HG02840 (cell line): ENCODE data around the gene DENR.
"Not testable (repeated sequence)": the region's sequence is repeated elsewhere in the genome, so short reads cannot be mapped to it uniquely, and the experiment has no call there.

Experiments
- ATAC-seq: cut with Tn5 transposase; IDR thresholded peaks from one replicate; pipeline ENCODE4 v1.9.1; 2021; ENCODE audit warnings: mild to moderate bottlenecking, moderate library complexity, moderate number of reproducible peaks; ENCODE audit not compliant: unreplicated experiment, low FRiP score

The DENR gene

DNA sequence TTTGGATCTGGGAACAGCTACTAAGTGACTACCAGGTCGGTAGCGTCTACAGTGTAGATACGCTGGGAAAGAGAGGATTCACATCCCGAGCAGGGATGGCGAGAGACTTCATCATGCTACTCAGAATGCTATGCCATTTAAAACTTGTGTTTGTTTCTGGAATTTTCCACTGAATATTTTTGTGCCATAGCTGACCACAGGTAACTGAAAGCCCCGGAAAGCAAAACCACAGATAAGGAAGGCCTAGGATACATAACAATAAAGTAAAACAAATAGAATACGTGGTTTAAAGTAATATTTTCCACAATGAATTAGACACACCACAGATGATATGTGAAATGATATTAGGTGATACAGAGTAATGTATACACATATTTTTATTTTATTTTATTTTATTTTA is 14.1 kb upstream of the DENR start:
- no peak for ATAC-seq

DNA sequence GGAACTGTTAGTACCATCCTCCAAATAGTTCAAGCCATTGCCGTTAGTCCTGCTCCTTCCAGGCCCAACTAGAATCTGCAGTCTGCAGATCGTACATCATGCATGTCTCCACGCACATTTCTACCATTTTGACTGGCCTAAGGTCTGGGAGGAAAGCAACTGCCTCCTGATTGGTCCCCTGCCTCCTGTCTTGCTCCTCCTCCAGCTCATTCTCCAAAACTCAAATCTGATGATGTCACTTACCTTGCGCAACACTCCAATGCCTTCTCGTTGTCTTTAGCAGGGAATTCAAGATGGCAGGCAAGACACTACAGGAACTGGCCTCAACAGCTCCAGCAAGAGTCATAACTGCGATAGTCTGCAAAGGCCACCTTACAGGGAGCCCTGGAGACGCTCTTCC is 12.3 kb upstream of the DENR start:
- ATAC-seq = no peak

DNA sequence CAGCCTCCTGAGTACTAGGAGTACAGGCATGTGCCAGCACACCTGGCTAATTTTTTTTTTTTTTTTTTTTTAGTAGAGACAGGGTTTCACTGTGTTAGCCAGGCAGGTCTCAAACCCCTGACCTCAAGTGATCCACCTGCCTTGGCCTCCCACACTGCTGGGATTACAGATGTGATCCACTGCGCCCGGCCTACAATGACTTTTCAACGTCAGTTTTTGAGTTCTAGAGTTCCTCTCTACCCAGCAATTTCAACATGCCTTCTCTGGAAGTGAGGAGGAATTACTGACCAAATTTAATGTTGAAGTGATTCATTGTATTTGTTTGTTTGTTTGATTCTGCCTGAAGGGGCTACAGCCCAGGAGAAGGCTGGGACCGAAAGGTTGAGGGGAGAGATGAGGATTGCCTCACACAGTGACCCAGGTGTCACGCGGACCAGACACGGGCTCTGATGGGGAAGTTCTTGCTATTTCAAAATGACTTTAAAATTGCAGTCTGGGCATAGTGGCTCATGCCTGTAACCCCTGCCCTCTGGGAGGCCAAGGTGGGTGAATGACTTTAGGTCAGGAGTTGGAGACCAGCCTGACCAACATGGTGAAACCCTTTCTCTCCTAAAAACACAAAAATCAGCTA is 8.6 kb upstream of the DENR start:
- ATAC-seq = no peak

DNA sequence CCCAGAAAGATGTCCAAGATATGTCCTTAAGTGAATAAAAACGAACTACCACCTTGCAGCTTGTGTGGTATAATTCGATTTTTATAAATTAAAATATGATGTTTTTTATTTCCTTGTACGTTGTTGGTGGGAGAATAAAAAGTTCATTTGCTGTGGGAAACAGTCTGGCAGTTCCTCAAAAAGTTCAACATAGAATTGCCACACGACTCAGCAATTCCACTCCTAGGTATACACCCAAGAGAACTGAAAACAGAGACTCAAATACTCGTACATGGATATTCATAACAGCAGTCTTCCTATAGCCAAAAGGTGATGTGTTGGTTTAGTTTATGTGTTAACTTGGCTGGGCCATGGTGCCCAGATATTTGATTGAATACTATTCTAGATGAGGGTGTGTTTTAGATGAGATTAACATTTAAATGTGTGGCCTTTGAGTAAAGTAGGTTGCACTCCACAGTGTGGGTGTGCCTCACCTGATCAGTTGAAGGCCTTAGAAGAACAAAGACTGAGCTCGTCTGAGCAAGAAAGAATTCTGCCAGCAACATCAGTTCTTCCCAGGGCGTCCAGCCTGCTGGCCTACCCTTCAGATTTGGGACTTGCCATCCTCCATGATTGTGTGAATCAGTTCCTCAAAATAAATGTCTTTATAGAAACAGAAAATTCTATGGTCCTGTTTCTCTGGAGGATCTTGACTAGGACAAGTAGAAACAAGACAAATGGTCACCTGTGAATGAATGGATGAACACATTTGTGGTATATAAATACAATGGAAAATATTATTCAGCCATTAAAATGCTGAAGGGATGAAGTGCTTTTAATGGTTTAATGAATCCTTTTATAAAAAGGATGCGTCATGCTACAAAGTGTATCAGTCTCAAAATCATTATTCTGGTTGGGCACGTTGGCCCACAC is 5.1 kb upstream of the DENR start:
- no peak for ATAC-seq

DNA sequence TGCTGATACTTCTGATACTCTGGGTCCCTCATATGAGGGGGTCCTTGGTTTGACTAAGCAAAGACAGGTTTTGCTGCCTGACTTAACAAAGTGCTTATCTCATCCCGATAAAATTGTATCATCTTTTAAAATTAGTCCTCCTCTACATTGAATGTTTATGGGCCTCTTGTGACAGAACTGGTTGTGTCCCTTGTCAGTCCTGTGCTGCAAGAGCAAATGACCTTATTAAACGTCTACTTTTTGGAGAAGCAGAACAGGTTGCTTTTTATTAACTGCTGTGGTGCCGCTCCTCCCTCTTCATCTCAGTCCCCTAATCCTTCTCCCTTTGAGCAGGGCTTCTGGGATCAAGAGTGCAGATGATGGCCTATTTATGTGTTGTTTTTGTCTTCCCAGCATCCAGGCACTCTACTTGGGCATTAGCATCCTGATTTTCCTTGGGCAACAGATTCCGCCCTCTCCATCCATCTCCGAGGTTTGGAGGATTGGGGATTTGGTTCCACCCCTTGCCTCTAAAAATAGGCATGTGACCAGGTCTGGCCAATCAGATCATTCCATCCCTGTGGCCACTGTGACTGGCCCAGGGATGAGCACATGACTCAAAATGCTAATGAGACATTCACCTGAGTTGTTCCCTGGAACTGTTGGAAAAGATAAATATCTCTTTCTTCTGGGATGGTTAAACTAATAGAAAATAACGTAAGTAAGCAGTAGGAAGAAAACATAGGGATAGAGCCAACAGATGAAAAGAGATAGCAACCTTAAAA is 2.9 kb upstream of the DENR start:
- no peak for ATAC-seq

DNA sequence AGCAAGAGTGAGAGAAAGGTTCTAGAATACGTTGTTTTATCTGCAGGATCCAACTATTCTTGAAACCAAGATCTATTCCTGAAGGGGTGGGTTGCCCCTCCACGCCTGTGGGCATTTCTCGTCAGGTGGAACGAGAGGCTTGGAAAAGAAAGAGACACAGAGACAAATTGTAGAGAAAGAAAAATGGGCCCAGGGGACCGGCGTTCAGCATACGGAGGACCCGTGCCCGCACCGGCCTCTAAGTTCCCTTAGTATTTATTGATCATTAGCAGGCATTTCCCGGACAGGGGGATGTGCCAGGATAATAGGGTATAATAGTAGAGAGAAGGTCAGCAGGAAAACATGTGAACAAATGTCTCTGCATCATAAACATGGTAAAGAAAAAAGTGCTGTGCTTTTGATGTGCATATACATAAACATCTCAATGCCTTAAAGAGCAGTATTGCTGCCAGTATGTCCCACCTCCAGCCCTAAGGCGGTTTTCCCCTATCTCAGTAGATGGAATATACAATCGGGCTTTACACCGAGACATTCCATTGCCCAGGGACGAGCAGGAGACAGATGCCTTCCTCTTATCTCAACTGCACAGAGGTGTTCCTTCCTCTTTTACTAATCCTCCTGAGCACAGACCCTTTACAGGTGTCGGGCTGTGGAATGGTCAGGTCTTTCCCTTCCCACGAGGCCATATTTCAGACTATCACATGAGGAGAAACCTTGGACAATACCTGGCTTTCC is 1.7 kb upstream of the DENR start:
- not testable (repeated sequence) for ATAC-seq

DNA sequence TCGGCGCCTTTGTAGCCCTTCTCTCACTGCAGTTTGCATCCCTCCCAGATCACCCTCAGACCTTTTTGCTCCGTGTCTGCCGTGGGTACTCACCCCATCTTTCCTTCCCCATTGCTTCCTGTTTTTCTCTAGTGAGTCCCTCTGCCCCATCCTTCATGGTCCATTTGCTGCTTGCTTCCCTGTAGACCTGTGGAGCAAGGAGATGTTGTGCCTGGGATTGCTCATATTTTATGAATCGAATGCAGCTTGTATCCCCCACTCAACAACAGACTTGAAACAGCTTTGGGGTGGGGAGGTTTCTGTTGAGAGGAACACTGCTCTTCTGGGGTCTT is 661 bp downstream of the DENR start:
- no peak for ATAC-seq

DNA sequence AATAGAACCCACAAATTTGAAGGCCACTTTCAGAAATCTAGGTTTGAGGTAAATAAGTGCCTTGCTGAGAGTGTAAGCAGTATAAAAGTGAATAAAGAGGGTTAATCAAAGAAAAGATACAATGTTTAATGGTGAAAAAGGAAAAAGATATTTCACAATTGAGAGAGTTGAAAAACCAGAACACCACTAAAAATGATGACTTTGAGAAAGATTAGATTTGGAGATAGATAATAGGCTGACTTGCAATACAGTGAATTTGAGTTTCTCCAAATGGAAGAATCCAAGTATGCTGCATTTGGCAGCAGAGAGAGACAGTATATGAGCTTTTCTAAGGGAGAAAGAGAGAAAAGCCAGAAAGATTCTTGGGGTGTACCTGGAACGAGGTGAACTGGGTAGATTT is 2.2 kb downstream of the DENR start:
- no peak for ATAC-seq

DNA sequence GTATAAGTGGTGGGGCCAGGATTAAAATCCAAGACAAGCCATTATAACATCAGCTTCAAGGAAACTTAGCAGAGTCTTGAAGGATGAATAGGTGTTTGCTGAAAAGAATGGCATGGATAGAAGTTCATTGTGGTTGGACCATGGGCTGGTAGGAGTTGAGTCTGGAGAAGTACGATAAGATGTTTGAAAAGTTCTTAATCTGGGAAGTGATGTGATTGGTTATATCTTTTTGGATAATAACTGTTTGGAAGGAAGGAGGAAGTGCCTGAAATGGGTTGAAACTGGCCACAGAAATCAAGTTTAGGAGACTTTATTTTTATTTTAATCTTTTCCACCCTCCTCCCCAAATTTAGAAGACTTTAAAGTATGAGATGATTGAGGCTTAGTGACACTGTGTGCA is 4.9 kb downstream of the DENR start:
- no peak for ATAC-seq

DNA sequence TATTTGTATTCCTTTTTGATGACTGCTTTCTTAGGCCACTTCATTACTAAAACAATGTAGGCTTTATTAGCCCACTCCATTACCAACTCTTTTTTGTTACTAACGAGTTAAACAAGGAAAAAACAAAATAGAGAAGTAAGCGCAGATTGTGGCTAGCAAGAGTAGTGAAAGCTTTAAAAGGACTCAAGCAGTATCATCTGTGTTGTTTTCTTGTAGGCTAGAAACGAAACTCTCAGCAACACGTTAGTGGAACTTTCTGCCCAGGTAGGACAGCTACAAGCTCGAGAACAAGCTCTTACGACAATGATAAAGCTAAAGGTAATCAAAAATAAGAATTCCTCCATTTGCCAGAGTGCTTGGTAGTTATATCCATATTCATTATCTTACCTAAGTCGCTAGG is 32.9 kb downstream of the DENR start:
- ATAC-seq = no peak

DNA sequence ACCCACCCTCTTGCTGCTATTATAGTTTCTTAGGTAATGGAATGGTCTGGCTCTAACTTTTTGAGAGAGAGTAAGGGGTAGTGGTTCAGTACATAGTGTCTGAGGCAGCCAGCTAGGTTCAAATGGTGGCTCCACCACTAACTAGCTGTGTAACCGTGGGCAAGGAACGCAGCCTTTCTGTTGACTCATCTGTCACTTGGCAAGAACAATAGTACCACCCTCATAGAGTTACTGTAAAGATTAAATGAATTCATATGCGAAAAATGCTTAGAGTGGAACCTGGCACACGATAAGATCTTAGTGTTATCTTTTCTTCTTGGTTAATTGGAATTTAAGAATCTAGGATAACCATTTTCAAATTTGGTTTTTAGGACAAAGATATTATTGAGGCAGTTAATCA is 35.8 kb downstream of the DENR start:
- no peak for ATAC-seq

DNA sequence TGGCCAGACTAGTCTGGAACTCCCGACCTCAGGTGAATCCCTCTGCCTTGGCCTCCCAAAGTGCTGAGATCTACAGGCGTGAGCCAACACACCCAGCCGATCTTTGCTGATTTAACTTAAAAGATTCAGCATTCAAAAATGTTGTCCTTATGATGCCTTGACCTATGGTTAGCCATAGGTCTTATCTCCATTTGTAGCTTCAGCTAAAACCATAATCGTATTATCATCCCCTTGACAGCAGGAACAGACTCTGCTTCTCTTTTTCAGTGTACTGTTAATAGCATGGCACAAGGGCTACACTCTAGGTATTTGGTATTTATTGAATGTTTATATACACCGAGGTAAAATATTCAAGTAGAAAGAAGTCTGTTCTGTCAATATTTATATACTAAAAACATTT is 37.0 kb downstream of the DENR start:
- ATAC-seq = no peak

DNA sequence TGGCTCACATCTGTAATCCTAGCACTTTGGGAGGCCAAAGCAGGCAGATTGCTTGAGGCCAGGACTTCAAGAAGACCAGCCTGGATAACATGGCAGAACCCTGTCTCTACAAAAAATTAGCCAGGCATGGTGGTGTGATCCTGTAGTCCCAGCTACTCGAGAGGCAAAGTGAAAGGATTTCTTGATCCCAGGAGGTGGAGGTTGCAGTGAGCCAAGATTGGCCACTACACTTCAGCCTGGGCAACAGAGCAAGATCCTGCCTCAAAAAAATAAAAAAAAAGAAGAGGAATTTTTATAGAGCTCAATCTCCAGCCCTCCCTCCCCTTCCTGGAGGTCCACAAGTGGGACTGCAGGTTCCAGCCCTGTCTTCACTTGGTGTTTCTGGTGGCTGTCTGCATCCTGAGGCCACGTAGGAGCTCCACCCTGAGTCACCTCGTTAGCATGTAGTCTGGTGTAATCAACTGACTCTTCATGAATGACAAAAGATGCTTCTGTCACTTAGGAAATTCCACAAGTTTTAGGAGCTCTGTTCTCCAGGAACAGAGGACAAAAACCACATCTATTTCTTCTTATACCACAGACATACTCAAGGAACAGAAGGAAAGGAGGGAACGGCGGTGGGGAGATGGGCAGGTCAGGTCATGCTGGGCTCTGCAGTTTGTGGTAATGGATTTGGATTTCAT is 37.9 kb downstream of the DENR start:
- ATAC-seq = no peak

DNA sequence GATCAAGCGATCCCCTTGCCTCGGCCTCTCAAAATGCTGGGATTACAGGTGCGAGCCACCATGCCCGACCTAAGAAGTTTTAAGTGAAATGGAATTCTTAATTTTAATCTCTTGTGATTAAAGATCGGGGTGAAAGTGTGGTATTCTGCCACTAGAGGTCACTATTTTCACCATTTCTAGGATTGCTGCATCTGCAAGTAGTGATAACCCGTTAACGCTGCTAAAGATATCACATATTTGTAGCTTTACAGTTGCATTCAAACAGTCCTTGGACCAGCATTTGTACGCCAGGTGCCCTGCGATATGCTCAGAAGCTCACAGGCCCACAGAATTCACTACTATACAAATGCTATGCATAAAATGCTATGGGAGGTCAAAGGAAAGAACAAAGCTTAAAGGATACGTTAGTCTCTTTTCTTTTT is 41.1 kb downstream of the DENR start:
- ATAC-seq = no peak

DNA sequence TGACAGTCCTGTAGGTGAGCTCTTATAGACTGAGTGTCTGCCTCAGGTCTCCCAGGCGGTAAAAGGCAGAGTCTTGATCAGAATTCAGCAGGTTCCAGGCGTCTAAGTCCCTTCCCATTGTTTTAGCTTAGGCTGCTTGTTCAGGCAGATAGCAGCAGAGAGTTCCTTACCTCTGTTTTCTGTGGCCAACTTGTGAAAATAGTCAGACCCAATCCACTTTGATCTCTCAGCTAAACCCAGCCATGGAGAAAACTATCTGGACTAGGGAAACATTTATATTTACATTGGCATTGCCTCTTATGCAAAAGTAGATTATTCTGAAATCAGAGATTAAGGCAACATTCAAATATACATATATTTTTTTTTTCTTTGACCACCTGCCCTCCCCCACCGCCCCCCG is 43.2 kb downstream of the DENR start:
- ATAC-seq = no peak

DNA sequence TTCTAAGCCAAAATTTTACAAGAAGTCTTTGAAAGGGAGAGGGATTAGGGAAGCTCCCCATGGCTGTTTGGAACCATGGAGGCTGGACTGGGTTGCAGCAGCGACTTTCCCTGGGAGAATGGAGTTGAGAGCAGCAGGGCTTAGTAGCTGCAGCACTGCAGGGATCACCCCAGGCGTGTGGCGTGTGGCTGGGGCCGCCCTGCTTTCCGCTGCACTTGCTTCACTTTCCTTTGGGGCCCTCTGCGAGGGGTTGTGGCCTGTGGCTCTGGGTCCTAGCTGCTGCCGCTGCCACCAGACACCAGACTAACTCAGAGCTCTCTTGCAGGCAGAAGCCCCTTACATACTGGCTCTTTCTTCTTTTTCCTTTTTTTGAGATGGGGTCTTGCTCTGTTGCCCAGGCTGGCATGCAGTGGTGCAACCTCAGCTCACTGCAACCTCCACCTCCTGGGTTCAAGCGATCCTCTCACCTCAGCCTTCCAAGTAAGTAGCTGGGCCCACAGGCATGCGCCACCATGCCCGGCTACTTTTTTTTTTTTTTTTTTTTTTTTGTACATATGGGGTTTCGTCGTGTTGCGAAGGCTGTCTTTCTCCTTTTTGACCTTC is 47.1 kb downstream of the DENR start:
- ATAC-seq = no peak

DNA sequence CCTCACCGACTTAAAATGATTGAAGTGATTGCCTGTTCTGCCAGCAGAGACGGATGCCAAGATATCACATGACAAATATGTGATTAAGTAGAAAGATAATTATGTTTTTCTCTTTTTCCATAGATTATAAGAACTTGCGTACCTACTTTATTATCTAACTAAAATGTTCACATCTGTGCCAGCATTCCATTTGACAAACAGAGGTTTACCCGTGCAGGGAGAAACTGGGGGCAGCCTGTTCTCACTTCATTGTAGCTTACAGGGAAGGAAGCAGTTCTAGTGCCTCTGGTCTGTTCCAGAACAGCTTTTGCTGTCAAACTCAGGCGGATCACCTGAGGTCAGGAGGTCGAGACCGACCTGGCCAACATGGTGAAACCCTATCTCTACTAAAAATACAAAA is 51.3 kb downstream of the DENR start:
- ATAC-seq = no peak

DNA sequence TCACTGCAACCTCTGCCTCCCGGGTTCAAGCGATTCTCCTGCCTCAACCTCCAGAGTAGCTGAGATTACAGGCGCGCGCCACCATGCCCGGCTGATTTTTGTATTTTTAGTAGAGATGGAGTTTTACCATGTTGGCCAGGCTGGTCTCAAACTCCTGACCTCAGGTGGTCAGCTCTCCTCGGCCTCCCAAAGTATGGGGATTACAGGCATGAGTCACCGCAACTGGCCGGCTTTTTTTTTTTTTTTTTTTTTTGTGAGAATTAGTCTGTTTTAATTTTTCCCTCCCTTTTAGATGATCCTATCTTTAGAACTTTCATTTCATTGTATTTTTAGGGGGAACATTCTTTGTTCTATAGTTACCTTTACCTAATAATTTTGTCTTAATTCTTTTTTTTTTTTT is 52.3 kb downstream of the DENR start:
- ATAC-seq = not testable (repeated sequence)

DNA sequence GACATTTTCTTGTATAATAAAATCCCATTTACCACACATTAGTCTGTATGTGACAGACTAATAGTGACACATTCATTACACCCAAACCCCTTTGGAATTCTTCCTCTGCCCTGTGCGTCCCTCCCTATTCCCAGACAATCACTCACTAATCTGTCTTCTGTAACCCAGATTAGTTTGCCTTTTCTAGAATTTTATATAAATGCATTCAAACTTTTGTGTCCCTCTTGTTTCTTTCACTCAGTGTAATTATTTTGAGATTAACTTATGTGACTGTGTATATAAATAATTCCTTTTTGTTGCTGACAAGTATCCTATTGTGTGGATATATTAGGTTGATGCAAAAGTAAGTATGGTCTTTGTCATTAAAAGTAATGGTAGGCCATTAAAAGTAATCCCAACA is 55.0 kb downstream of the DENR start:
- ATAC-seq = no peak

DNA sequence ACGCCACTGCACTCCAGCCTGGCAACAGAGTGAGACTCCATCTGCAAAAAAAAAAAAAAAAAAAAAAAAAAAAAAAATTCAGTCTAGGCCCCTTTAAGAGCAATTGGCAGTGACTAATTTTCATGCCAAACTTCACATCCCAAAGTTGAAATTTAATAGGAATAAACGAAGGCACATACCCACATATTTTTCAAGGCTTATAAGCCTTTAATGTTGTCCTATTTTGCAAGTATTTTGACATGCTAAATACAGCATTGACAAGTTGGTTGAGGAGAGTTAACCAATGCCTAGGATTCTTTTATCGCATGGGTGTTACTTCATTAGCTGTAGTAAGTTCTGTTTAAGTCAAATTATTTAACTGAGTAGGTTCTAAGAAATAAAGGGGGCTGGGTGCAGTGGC is 59.2 kb downstream of the DENR start:
- ATAC-seq = no peak
